RWPE2 (cell line): ENCODE results near the gene CCNA1.

Source experiments
- ATAC-seq: fragments of 200-7000 bp; cut with Tn5 transposase; 3 replicates; pipeline ENCODE4 v1.9.1; 2021; ENCODE audit warnings: low read depth
- DNase-seq: peaks from one replicate; pipeline ENCODE4 v3.0.0-alpha.2; 2020; ENCODE audit warnings: low spot score
- H3K27ac ChIP-seq: fragments of 450-650 bp; 2 replicates; pipeline ENCODE4 v1.5.1; 2017; ENCODE audit warnings: mild to moderate bottlenecking; ENCODE audit not compliant: poor library complexity, severe bottlenecking
- H3K27me3 ChIP-seq: fragments of 250-450 bp; sonication (Bioruptor Pico); 2 replicates; pipeline ENCODE4 v1.5.1; 2021; ENCODE audit warnings: mild to moderate bottlenecking, moderate library complexity; ENCODE audit not compliant: insufficient read depth, poor library complexity, severe bottlenecking
- H3K36me3 ChIP-seq: fragments of 250-450 bp; sonication (Bioruptor Pico); 2 replicates; pipeline ENCODE4 v1.5.1; 2020; ENCODE audit warnings: low read depth, mild to moderate bottlenecking, moderate library complexity
- H3K4me1 ChIP-seq: fragments of 250-450 bp; sonication (Bioruptor Pico); 2 replicates; pipeline ENCODE4 v1.5.1; 2021; ENCODE audit warnings: mild to moderate bottlenecking, moderate library complexity; ENCODE audit not compliant: insufficient read depth, poor library complexity, severe bottlenecking
- H3K4me3 ChIP-seq: fragments of 250-450 bp; sonication (Bioruptor Pico); 2 replicates; pipeline ENCODE4 v1.5.1; 2021; ENCODE audit warnings: mild to moderate bottlenecking, moderate library complexity; ENCODE audit not compliant: severe bottlenecking
- H3K9me3 ChIP-seq: fragments of 250-450 bp; sonication (Bioruptor Pico); 2 replicates; pipeline ENCODE4 v1.5.1; 2021; ENCODE audit warnings: mild to moderate bottlenecking, moderate library complexity; ENCODE audit not compliant: severe bottlenecking
- CTCF ChIP-seq: fragments of 450-650 bp; IDR thresholded peaks from one replicate; pipeline ENCODE4 v1.5.1; 2017; ENCODE audit warnings: mild to moderate bottlenecking, moderate library complexity; ENCODE audit not compliant: poor library complexity, severe bottlenecking

Gene CCNA1

GRCh38 chr13:36436811-36437210 lies 4.5 kb downstream of the CCNA1 start:
- Histone ChIP-seq H3K27ac (no peak overlapping the region), H3K27me3 (no peaks in the 10 kb centered on the region), H3K4me3 (no peak overlapping the region), H3K9me3 (no peaks in the 10 kb centered on the region), H3K36me3 (no peaks in the 10 kb centered on the region; the same call in 1 of the 2 replicates), H3K4me1 (no peaks in the 10 kb centered on the region)
- DNase-seq = no peak
- ATAC-seq = no peak
- no peak for TF ChIP-seq CTCF

- no peak for TF ChIP-seq CTCF
- Histone ChIP-seq H3K4me1 (no peaks in the 10 kb centered on the region), H3K4me3 (no peak overlapping the region), H3K27me3 (no peaks in the 10 kb centered on the region), H3K9me3 (no peaks in the 10 kb centered on the region), H3K27ac (no peak overlapping the region), H3K36me3 (no peaks in the 10 kb centered on the region; the same call in 1 of the 2 replicates)
- DNase-seq (no peak), ATAC-seq (no peak)
Measured at GRCh38 chr13:36438594-36439483, 6.5 kb downstream of the CCNA1 start.

- Histone ChIP-seq H3K4me3 (no peak overlapping the region), H3K27ac (no peak overlapping the region), H3K27me3 (no peaks in the 10 kb centered on the region), H3K4me1 (peaks cover 10% of the 10 kb centered on the region), H3K36me3 (no peaks in the 10 kb centered on the region; the same call in 1 of the 2 replicates), H3K9me3 (no peaks in the 10 kb centered on the region)
- TF ChIP-seq CTCF = no peak
- DNase-seq = no peak
- no peak for ATAC-seq
Measured at GRCh38 chr13:36445278-36445677, 13.0 kb downstream of the CCNA1 start.

GRCh38 chr13:36445891-36446351 lies 13.6 kb downstream of the CCNA1 start:
- Histone ChIP-seq H3K27ac (no peak overlapping the region), H3K9me3 (no peaks in the 10 kb centered on the region), H3K36me3 (no peaks in the 10 kb centered on the region; the same call in 1 of the 2 replicates), H3K4me3 (no peak overlapping the region), H3K27me3 (no peaks in the 10 kb centered on the region), H3K4me1 (peaks cover 10% of the 10 kb centered on the region)
- ATAC-seq (peak; percentile 93), DNase-seq (no peak)
- TF ChIP-seq CTCF = no peak

- no peak for TF ChIP-seq CTCF
- ATAC-seq (no peak), DNase-seq (no peak)
Measured at GRCh38 chr13:36447501-36447900, 15.2 kb downstream of the CCNA1 start.

More at GRCh38 chr13:36447501-36447900, 15.2 kb downstream of the CCNA1 start:
- Histone ChIP-seq H3K4me1 (peaks cover 10% of the 10 kb centered on the region), H3K27me3 (no peaks in the 10 kb centered on the region), H3K9me3 (no peaks in the 10 kb centered on the region), H3K27ac (no peak overlapping the region), H3K36me3 (no peaks in the 10 kb centered on the region), H3K4me3 (no peak overlapping the region)
